Loucy (cell line): ENCODE measurements around the gene METTL5.

Experiments used
- H2AFZ ChIP-seq: fragments of 200-600 bp; sonication (generic); 2 replicates; pipeline ENCODE4 v1.6.0; 2016; ENCODE audit warnings: antibody characterized with exemption, mild to moderate bottlenecking, low read length, moderate library complexity
- H3F3A ChIP-seq: fragments of 200-600 bp; 2 replicates; pipeline ENCODE4 v1.6.0; 2016; ENCODE audit warnings: antibody characterized with exemption, low read depth, mild to moderate bottlenecking
- H3K27me3 ChIP-seq: fragments of 200-600 bp; sonication (generic); 2 replicates; pipeline ENCODE4 v1.6.1; 2014; ENCODE audit warnings: low read length, mild to moderate bottlenecking; ENCODE audit not compliant: insufficient read depth, poor library complexity, severe bottlenecking
- H3K36me3 ChIP-seq: fragments of 200-600 bp; sonication (generic); 2 replicates; pipeline ENCODE4 v1.6.1; 2016; ENCODE audit warnings: low read length; ENCODE audit not compliant: insufficient read depth
- H3K4me1 ChIP-seq: fragments of 200-600 bp; sonication (generic); 2 replicates; pipeline ENCODE4 v1.5.1; 2014; ENCODE audit warnings: low read length, mild to moderate bottlenecking; ENCODE audit not compliant: insufficient read depth, poor library complexity, severe bottlenecking
- H3K4me2 ChIP-seq: fragments of 200-600 bp; sonication (generic); 2 replicates; pipeline ENCODE4 v1.6.0; 2014; ENCODE audit warnings: antibody characterized with exemption, low read length, low read depth, mild to moderate bottlenecking; ENCODE audit not compliant: poor library complexity, severe bottlenecking
- H3K4me3 ChIP-seq: fragments of 200-600 bp; sonication (generic); 2 replicates; pipeline ENCODE4 v1.5.1; 2014; ENCODE audit warnings: low read length, mild to moderate bottlenecking, mixed read lengths; ENCODE audit not compliant: poor library complexity, severe bottlenecking
- H3K79me2 ChIP-seq: fragments of 200-600 bp; sonication (generic); 2 replicates; pipeline ENCODE4 v1.6.1; 2014; ENCODE audit warnings: low read length; ENCODE audit not compliant: insufficient read depth
- H3K9ac ChIP-seq: fragments of 200-600 bp; sonication (generic); 2 replicates; pipeline ENCODE4 v1.6.0; 2014; ENCODE audit warnings: mild to moderate bottlenecking, low read depth, low read length, moderate library complexity; ENCODE audit not compliant: poor library complexity, severe bottlenecking
- H3K9me2 ChIP-seq: fragments of 200-600 bp; sonication (generic); replicated peaks from 2 replicates; pipeline ENCODE4 v1.6.1; 2016; ENCODE audit warnings: low read depth, low read length, mixed read lengths
- H3K9me3 ChIP-seq: fragments of 200-600 bp; sonication (generic); 2 replicates; pipeline ENCODE4 v1.6.1; 2014; ENCODE audit warnings: mild to moderate bottlenecking, antibody characterized with exemption, low read length, low read depth; ENCODE audit not compliant: insufficient read depth
- H4K20me1 ChIP-seq: fragments of 200-600 bp; sonication (generic); 2 replicates; pipeline ENCODE4 v1.6.0; 2014; ENCODE audit warnings: antibody characterized with exemption, low read length, mild to moderate bottlenecking; ENCODE audit not compliant: insufficient read depth, poor library complexity, severe bottlenecking
- EZH2phosphoT487 ChIP-seq: fragments of 200-600 bp; IDR thresholded peaks from 2 replicates; pipeline ENCODE4 v1.6.1; 2018; ENCODE audit warnings: antibody characterized with exemption, mild to moderate bottlenecking, moderate library complexity, borderline replicate concordance
- TF ChIP-seq, protein P1 (sequence below): fragments of 200-600 bp; sonication (generic); conservative IDR thresholded peaks from 2 replicates; pipeline ENCODE4 v1.5.1; 2014; ENCODE audit warnings: mild to moderate bottlenecking, antibody characterized with exemption, low read length

METTL5 gene

DNA sequence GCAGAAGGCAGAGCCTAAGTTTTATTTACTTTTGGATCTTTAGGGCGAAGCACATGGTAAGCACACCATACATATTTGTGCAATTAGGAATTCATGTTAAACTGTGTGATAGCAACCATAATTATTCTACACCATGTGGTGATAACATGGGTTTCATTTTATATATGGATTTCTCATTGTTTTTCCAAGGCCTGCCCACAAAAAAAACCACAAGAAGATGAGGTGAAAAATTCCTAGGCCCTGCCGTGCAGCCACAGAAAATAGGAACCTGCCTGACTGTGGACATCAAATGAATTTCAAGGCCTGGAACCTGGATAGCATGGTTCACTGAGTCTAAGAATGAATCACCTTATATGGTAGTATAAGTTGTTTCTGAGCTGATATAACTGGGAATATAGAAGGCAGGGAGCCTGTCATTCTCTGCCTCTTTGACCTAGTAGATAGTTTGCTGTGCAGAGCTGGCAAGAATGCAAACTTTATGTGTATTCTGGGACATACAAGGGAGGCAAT is 48.4 kb downstream of the METTL5 start:
- Histone ChIP-seq H3K9me3 (no peaks in the 10 kb centered on the region), H3K27me3 (no peaks in the 10 kb centered on the region), H3K4me3 (no peak overlapping the region), H3K9ac (no peak overlapping the region), H3K9me2 (no peaks in the 10 kb centered on the region), H3F3A (no peaks in the 10 kb centered on the region), H3K4me2 (no peak overlapping the region), H4K20me1 (no peaks in the 10 kb centered on the region), H3K79me2 (no peaks in the 10 kb centered on the region), H2AFZ (no peak overlapping the region), H3K4me1 (no peaks in the 10 kb centered on the region), H3K36me3 (no peaks in the 10 kb centered on the region)
- no peak for TF ChIP-seq EZH2phosphoT487
- TF ChIP-seq, protein P1, sequence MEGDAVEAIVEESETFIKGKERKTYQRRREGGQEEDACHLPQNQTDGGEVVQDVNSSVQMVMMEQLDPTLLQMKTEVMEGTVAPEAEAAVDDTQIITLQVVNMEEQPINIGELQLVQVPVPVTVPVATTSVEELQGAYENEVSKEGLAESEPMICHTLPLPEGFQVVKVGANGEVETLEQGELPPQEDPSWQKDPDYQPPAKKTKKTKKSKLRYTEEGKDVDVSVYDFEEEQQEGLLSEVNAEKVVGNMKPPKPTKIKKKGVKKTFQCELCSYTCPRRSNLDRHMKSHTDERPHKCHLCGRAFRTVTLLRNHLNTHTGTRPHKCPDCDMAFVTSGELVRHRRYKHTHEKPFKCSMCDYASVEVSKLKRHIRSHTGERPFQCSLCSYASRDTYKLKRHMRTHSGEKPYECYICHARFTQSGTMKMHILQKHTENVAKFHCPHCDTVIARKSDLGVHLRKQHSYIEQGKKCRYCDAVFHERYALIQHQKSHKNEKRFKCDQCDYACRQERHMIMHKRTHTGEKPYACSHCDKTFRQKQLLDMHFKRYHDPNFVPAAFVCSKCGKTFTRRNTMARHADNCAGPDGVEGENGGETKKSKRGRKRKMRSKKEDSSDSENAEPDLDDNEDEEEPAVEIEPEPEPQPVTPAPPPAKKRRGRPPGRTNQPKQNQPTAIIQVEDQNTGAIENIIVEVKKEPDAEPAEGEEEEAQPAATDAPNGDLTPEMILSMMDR, result no peak

DNA sequence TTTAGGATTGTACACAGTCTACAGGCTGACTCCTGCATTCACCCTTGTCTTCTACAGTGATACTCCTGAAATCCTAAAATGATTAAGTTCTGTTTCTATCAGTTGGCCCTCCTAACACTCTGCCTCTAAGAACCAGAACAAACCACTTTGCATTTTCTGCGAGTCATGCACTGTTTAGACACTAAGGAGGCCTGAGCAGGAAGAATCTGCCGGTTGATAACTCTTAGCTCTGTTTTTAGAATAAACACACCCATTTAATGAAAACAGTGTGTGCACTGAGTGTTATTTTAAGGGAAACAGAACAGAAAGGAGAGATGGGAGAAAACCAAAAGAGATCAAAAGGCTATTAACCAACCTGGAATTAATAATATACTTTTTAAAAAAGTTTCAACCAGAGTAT is 48.9 kb downstream of the METTL5 start:
- Histone ChIP-seq H3K27me3 (no peaks in the 10 kb centered on the region), H3K9me3 (no peaks in the 10 kb centered on the region), H3K4me1 (no peaks in the 10 kb centered on the region), H3F3A (no peaks in the 10 kb centered on the region), H3K79me2 (no peaks in the 10 kb centered on the region), H4K20me1 (no peaks in the 10 kb centered on the region), H3K4me3 (no peak overlapping the region), H2AFZ (no peak overlapping the region), H3K9me2 (no peaks in the 10 kb centered on the region), H3K9ac (no peak overlapping the region), H3K36me3 (no peaks in the 10 kb centered on the region), H3K4me2 (no peak overlapping the region)
- TF ChIP-seq, protein P1, result no peak
- no peak for TF ChIP-seq EZH2phosphoT487

DNA sequence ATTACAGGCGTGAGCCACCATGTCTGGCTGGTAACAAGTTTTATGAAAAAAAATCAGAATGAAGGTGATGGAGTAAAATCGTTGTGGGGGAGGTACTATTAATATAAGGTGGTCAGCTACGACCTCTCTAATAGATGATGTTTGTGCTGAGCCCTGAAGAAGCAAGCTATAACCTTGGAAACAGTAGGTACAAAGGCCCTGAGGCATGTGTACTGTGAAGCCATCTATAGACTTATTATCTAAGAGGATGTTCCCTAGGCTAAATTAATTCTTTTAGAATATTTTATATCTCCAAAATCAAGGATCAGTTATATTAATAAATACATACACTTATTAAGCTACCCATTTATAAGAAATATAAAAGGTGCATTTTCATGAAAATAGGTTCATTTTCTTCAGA is 49.4 kb downstream of the METTL5 start:
- H2AFZ ChIP-seq, result no peak overlapping the region
- no peaks in the 10 kb centered on the region for H4K20me1 ChIP-seq
- TF ChIP-seq, protein P1, result no peak
- TF ChIP-seq EZH2phosphoT487, result no peak
- H3K27me3 ChIP-seq, result no peaks in the 10 kb centered on the region
- H3K4me2 ChIP-seq, result no peak overlapping the region
- H3K9me2 ChIP-seq, result no peaks in the 10 kb centered on the region
- H3F3A ChIP-seq, result no peaks in the 10 kb centered on the region
- no peaks in the 10 kb centered on the region for H3K36me3 ChIP-seq
- no peak overlapping the region for H3K4me3 ChIP-seq
- H3K9ac ChIP-seq, result no peak overlapping the region
- no peaks in the 10 kb centered on the region for H3K9me3 ChIP-seq
- H3K4me1 ChIP-seq, result no peaks in the 10 kb centered on the region
- no peaks in the 10 kb centered on the region for H3K79me2 ChIP-seq
